Nephron progenitor cell (in vitro differentiated cells): ENCODE measurements around the gene CDC42EP5.
"Not testable (repeated sequence)": the region's sequence is repeated elsewhere in the genome, so short reads cannot be mapped to it uniquely, and the experiment has no call there.

ENCODE experiments used
- DNase-seq: peaks from one replicate; pipeline ENCODE4 v3.0.0; 2021
- H3K27ac Mint-ChIP-seq: 2 replicates; pipeline ENCODE4 v1.8.0; 2021; ENCODE audit warnings: mild to moderate bottlenecking, moderate library complexity, mixed read lengths
- H3K27me3 Mint-ChIP-seq: 2 replicates; pipeline ENCODE4 v1.8.0; 2021; ENCODE audit warnings: mild to moderate bottlenecking, low read depth, mixed read lengths; ENCODE audit not compliant: poor library complexity
- H3K36me3 Mint-ChIP-seq: 2 replicates; pipeline ENCODE4 v1.8.0; 2021; ENCODE audit warnings: low read depth, mixed read lengths
- H3K4me1 Mint-ChIP-seq: 2 replicates; pipeline ENCODE4 v1.8.0; 2021; ENCODE audit warnings: mixed read lengths
- H3K4me3 Mint-ChIP-seq: 2 replicates; pipeline ENCODE4 v1.8.0; 2021; ENCODE audit warnings: mild to moderate bottlenecking, moderate library complexity, mixed read lengths
- H3K9me3 Mint-ChIP-seq: 2 replicates; pipeline ENCODE4 v1.8.0; 2021; ENCODE audit warnings: mild to moderate bottlenecking, moderate library complexity, mixed read lengths
- TF ChIP-seq, protein P1 (sequence below): fragments of 200-600 bp; sonication (generic); IDR thresholded peaks from 2 replicates; pipeline ENCODE4 v1.5.0; 2021; ENCODE audit warnings: antibody characterized with exemption

CDC42EP5 gene

DNA sequence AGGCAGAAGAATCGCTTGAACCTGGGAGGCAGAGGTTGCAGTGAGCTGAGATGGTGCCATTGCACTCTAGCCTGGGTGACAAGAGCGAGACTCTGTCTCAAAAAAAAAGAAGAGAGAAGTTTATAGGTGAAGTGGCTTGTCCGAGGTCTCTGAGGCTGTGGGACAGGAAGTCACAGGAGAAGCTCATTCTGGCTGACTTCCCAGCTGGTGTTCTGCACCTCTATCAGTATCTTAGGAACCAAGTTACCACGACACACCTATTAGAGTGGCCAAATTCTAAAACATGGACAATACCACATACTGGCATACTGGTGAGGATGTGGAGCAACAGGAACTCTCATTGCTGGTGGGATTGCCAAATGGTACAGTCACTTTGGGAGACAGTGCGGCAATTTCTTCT lies 22.2 kb upstream of the CDC42EP5 start:
- H3K4me1 Mint-ChIP-seq, H3K36me3 Mint-ChIP-seq, H3K4me3 Mint-ChIP-seq, DNase-seq, H3K27ac Mint-ChIP-seq: not testable (repeated sequence)
- peaks cover 12% of the 10 kb centered on the region for H3K27me3 Mint-ChIP-seq
- peaks cover 59% of the 10 kb centered on the region for H3K9me3 Mint-ChIP-seq

DNA sequence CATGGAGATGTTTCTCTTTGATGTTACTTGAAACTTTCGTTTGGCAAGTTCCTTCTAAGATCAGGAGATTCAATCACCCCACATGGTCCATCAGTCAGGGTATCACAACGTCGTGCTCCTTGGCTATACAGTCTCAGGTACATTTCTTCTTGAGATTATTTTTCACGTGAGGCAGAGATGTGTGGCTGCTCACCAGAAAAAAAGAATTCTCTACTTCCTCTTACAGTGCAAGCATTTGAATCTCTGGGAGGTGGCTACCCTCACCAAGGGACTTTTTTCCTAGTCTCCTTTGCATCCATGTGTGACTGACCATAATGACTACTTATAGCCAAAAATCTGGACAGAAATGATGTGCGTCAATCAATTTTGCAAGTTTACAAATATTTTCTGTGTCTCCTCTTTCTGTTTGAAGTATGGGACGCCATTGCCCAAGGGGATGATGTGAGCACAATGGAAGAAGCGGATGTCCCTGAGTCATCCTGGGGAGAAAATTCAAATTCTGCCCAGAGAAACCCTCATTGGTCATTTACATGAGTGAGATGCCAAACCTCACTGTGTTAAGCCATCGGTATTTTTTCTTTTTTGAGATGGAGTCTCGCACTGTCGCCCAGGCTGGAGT lies 21.0 kb upstream of the CDC42EP5 start:
- no peaks in the 10 kb centered on the region for H3K4me1 Mint-ChIP-seq
- H3K36me3 Mint-ChIP-seq: no peaks in the 10 kb centered on the region
- peaks cover 57% of the 10 kb centered on the region for H3K9me3 Mint-ChIP-seq
- peaks cover 12% of the 10 kb centered on the region for H3K27me3 Mint-ChIP-seq
- H3K27ac Mint-ChIP-seq: no peak overlapping the region
- DNase-seq: no peak
- TF ChIP-seq, protein P1, sequence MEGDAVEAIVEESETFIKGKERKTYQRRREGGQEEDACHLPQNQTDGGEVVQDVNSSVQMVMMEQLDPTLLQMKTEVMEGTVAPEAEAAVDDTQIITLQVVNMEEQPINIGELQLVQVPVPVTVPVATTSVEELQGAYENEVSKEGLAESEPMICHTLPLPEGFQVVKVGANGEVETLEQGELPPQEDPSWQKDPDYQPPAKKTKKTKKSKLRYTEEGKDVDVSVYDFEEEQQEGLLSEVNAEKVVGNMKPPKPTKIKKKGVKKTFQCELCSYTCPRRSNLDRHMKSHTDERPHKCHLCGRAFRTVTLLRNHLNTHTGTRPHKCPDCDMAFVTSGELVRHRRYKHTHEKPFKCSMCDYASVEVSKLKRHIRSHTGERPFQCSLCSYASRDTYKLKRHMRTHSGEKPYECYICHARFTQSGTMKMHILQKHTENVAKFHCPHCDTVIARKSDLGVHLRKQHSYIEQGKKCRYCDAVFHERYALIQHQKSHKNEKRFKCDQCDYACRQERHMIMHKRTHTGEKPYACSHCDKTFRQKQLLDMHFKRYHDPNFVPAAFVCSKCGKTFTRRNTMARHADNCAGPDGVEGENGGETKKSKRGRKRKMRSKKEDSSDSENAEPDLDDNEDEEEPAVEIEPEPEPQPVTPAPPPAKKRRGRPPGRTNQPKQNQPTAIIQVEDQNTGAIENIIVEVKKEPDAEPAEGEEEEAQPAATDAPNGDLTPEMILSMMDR: no peak
- H3K4me3 Mint-ChIP-seq: no peak overlapping the region

DNA sequence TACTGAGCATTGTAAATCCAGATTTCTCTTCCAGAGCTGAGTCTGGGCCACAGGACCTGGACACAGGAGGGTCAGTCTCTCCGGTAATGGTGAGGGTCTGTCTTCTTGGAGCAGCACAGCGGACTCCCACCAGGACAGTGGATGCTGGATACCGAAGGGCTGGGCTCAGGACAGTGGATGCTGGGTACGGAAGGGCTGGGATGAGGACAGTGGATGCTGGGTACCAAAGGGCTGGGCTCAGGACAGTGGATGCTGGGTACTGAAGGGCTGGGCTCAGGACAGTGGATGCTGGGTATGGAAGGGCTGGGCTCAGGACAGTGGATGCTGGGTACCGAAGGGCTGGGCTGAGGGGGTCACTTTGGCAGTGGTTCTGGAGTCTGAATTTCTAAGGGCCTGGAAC lies 20.0 kb upstream of the CDC42EP5 start:
- not testable (repeated sequence) for H3K27ac Mint-ChIP-seq, H3K4me1 Mint-ChIP-seq, H3K4me3 Mint-ChIP-seq, H3K36me3 Mint-ChIP-seq, DNase-seq
- Mint-ChIP-seq H3K27me3 (peaks cover 12% of the 10 kb centered on the region), H3K9me3 (peaks cover 57% of the 10 kb centered on the region)

DNA sequence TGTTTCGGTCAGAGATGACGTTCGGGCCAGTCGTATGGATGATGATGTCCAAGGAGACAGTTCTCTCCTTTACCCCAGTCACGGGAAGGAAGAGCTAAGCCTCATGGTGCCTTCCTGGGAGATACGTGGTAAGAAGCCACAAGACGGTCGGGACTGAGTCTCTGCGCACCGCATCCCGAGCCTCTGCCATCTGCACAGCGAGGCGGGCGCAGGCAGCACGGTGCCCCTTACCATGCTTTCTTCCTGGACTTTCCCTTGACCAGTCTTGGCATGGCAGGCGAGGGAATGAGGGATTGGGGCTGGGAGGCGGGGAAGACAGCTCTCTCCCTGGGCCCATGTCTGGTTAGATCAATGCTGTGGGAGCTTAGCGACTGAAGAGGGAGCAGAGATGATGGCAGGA lies 19.5 kb upstream of the CDC42EP5 start:
- H3K27me3 Mint-ChIP-seq: peaks cover 12% of the 10 kb centered on the region
- H3K27ac Mint-ChIP-seq: no peak overlapping the region

DNA sequence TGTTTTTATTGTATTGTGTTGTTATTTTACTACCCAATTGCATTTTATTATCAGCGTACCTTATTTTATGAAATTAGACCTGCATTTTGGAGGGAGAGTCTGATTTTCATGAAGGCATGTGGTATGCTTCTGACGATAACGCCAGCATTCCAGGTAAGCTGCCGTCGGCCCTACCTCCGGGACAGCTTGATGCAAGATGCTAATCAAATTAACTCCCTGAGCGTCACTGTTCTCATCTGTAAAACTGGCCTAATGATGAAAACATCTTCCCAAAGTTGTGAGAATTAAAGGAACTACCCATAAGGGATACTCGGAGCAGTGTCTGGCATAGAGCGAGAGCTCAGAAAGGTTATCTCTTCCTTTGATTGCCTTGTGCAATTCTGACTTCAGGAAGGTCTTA lies 16.7 kb upstream of the CDC42EP5 start:
- TF ChIP-seq, protein P1: no peak
- Mint-ChIP-seq H3K36me3 (no peaks in the 10 kb centered on the region), H3K4me3 (no peak overlapping the region), H3K27me3 (peaks cover 13% of the 10 kb centered on the region), H3K9me3 (peaks cover 48% of the 10 kb centered on the region), H3K4me1 (no peaks in the 10 kb centered on the region), H3K27ac (no peak overlapping the region)
- DNase-seq: no peak

More for the DNA sequence above, 19.5 kb upstream of the CDC42EP5 start:
- Mint-ChIP-seq H3K4me3 (no peak overlapping the region), H3K36me3 (no peaks in the 10 kb centered on the region), H3K9me3 (peaks cover 55% of the 10 kb centered on the region), H3K4me1 (no peaks in the 10 kb centered on the region)
- DNase-seq: no peak
- TF ChIP-seq, protein P1: no peak

DNA sequence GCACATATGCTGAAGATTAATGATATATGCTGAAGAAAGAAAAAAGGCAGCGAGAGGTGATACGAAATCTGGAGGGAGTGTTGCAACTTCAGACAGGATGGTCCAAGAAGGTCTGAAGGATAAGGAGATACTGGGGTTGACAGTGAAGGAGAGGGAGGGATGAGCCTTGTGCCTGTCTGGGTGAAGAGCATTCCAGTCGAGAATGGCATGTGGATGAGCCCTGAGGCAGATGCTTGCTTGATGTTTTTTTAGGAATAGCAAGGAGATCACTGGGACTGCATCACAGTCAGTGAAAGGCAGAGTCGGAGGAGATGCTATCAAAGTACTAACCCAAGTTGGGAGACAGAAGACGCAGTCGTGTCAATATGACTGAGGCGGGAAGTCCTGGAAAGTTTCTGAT lies 16.2 kb upstream of the CDC42EP5 start:
- no peak overlapping the region for H3K27ac Mint-ChIP-seq
- H3K9me3 Mint-ChIP-seq: peaks cover 49% of the 10 kb centered on the region
- no peak for DNase-seq
- no peaks in the 10 kb centered on the region for H3K36me3 Mint-ChIP-seq
- peaks cover 14% of the 10 kb centered on the region for H3K27me3 Mint-ChIP-seq
- TF ChIP-seq, protein P1: no peak
- H3K4me1 Mint-ChIP-seq: no peaks in the 10 kb centered on the region
- H3K4me3 Mint-ChIP-seq: no peak overlapping the region

DNA sequence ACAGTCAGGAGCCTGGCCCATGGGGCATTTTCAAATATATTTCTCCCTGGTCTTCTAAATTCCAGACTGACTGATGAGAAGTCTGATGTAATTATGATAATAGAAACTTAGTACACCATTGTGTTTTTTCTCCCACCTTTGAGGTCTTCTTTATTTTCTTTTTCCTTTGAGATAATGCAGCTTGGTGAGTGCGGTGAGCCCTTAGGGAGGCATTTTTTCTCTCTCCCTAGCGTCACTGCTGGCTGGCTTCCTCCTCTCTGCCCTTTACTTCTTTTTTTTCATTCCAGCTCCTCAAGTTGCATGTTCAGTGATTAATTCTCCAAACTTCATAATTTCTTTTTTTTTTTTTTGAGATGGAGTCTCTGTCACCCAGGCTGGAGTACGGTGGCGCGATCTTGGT lies 12.8 kb upstream of the CDC42EP5 start:
- DNase-seq: no peak

More for the DNA sequence above, 12.8 kb upstream of the CDC42EP5 start:
- TF ChIP-seq, protein P1: no peak
- H3K36me3 Mint-ChIP-seq: no peaks in the 10 kb centered on the region
- peaks cover 27% of the 10 kb centered on the region for H3K9me3 Mint-ChIP-seq
- H3K27ac Mint-ChIP-seq: no peak overlapping the region
- H3K4me3 Mint-ChIP-seq: no peak overlapping the region
- no peaks in the 10 kb centered on the region for H3K4me1 Mint-ChIP-seq
- peaks cover 23% of the 10 kb centered on the region for H3K27me3 Mint-ChIP-seq
